Measurements from ENCODE around the gene TPH2.

GRCh38 chr12:71970031-71970430 lies 31.4 kb downstream of the TPH2 start:
- TF ChIP-seq CTCF (IDR thresholded peaks at IDR 0.05) (no peak), POLR2AphosphoS5 (IDR thresholded peaks at IDR 0.05) (no peak), EP300 (IDR thresholded peaks at IDR 0.05) (no peak), POLR2A (IDR thresholded peaks at IDR 0.05) (no peak)
